OCI-LY7 (cell line): Measurements from ENCODE around the gene PALLD.

Experiments
- EZH2phosphoT487 ChIP-seq: fragments of 200-600 bp; sonication (generic); IDR thresholded peaks from 2 replicates; pipeline ENCODE4 v1.6.1; 2018; ENCODE audit warnings: low read depth, borderline replicate concordance, mild to moderate bottlenecking, mixed run types, antibody characterized with exemption, low read length, moderate library complexity, mixed read lengths
- TF ChIP-seq, protein P1 (sequence below): fragments of 200-600 bp; sonication (generic); conservative IDR thresholded peaks from 2 replicates; pipeline ENCODE4 v1.5.1; 2014; ENCODE audit warnings: mild to moderate bottlenecking, antibody characterized with exemption, low read length, moderate library complexity, mixed read lengths

DNA sequence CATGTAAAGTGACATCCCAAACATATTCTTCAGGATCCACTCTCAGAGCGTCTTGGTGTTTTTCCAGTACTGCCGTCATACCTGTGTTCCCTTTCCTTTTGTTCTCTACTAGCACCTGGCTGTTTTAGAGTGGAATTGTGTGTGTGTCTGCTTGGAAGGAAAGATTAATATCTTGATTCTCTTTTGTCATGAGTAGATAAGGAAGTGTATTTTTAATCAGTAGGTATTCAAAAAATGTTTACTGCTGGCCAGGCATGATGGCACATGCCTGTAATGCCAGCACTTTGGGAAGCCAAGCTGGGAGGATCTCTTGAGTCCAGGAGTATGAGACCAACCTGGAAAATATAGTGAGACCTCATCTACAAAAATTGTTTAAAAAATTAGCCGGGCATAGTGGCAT, 314.4 kb downstream of the PALLD start:
- TF ChIP-seq, protein P1, sequence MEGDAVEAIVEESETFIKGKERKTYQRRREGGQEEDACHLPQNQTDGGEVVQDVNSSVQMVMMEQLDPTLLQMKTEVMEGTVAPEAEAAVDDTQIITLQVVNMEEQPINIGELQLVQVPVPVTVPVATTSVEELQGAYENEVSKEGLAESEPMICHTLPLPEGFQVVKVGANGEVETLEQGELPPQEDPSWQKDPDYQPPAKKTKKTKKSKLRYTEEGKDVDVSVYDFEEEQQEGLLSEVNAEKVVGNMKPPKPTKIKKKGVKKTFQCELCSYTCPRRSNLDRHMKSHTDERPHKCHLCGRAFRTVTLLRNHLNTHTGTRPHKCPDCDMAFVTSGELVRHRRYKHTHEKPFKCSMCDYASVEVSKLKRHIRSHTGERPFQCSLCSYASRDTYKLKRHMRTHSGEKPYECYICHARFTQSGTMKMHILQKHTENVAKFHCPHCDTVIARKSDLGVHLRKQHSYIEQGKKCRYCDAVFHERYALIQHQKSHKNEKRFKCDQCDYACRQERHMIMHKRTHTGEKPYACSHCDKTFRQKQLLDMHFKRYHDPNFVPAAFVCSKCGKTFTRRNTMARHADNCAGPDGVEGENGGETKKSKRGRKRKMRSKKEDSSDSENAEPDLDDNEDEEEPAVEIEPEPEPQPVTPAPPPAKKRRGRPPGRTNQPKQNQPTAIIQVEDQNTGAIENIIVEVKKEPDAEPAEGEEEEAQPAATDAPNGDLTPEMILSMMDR = no peak
- no peak for TF ChIP-seq EZH2phosphoT487
